SIG-M5 treated with dmso at 0.1 percent for 504 hours (cell line): ENCODE measurements around the gene IL12RB2.
"Not testable (repeated sequence)": the region's sequence is repeated elsewhere in the genome, so short reads cannot be mapped to it uniquely, and the experiment has no call there.

Experiments used
- DNase-seq: peaks from one replicate; lab custom pipeline; 2025; ENCODE audit not compliant: unreplicated experiment; lab: John Stamatoyannopoulos, UW

IL12RB2 gene

GRCh38 chr1:67430358-67431155 lies 122.9 kb downstream of the IL12RB2 start, which contains the start of gene SERBP1:
SERBP1 (minus strand) TSS chr1:67430402; CDS start chr1:67430300, 102 bp downstream.
- peak; percentile 93 for DNase-seq

- DNase-seq, result no peak
These were observed 123.6 kb downstream of the IL12RB2 start for GRCh38 chr1:67431156-67431765.

- no peak for DNase-seq
These were observed 124.4 kb downstream of the IL12RB2 start for GRCh38 chr1:67431869-67432578.

GRCh38 chr1:67432745-67433144 lies 125.1 kb downstream of the IL12RB2 start:
- DNase-seq, result no peak

- DNase-seq, result peak; percentile 84
These were observed 126.2 kb downstream of the IL12RB2 start for GRCh38 chr1:67433837-67434236.

- no peak for DNase-seq
These were observed 126.8 kb downstream of the IL12RB2 start for GRCh38 chr1:67434491-67434890.

GRCh38 chr1:67436511-67437055 lies 128.9 kb downstream of the IL12RB2 start:
- DNase-seq, result no peak

GRCh38 chr1:67437961-67438360 lies 130.3 kb downstream of the IL12RB2 start:
- DNase-seq, result no peak

GRCh38 chr1:67439277-67440029 lies 131.8 kb downstream of the IL12RB2 start:
- no peak for DNase-seq

- no peak for DNase-seq
These were observed 132.7 kb downstream of the IL12RB2 start for GRCh38 chr1:67440339-67440738.

- no peak for DNase-seq
These were observed 133.5 kb downstream of the IL12RB2 start for GRCh38 chr1:67441183-67441582.

- no peak for DNase-seq
These were observed 134.1 kb downstream of the IL12RB2 start for GRCh38 chr1:67441739-67442281.

- DNase-seq, result not testable (repeated sequence)
These were observed 138.3 kb downstream of the IL12RB2 start for GRCh38 chr1:67446014-67446413.
